Lower lobe of right lung (tissue), 2 donors: ENCODE results near the gene TOLLIP. TPM values are rescaled to one million over a fixed set of nuclear protein-coding genes. Genes with fewer than 3 reads are reported as not detected.

Experiments used
- ATAC-seq, 2 donors: fragments of 200-7000 bp; cut with Tn5 transposase; one replicate each; pipeline ENCODE4 v1.9.1; 2020 to 2022; ENCODE audit warnings: mild to moderate bottlenecking in 2 of 2, moderate library complexity in 2 of 2
- DNase-seq: peaks from one replicate; pipeline ENCODE4 v3.0.0-alpha.2; 2020
- H3K27ac ChIP-seq: fragments of 200-600 bp; one replicate; pipeline ENCODE4 v1.8.0; 2022
- H3K27me3 ChIP-seq: fragments of 200-600 bp; one replicate; pipeline ENCODE4 v1.8.0; 2022; ENCODE audit warnings: low read depth
- H3K36me3 ChIP-seq: fragments of 200-600 bp; one replicate; pipeline ENCODE4 v1.8.0; 2022; ENCODE audit warnings: mild to moderate bottlenecking
- H3K4me1 ChIP-seq: fragments of 200-600 bp; one replicate; pipeline ENCODE4 v1.8.0; 2022
- H3K4me3 ChIP-seq: fragments of 200-600 bp; one replicate; pipeline ENCODE4 v1.8.0; 2022; ENCODE audit warnings: mild to moderate bottlenecking
- H3K9me3 ChIP-seq: fragments of 200-600 bp; one replicate; pipeline ENCODE4 v1.8.0; 2022
- CTCF ChIP-seq: fragments of 200-600 bp; IDR thresholded peaks from one replicate; pipeline ENCODE4 v1.8.0; 2022; ENCODE audit warnings: antibody characterized with exemption, mild to moderate bottlenecking
- intact Hi-C: fragments of 100-400 bp; cut with DNase I; formaldehyde crosslinking; loops from one replicate; pipeline ENCODE4 v1.11.0; 2022
- total RNA-seq: library from RNA; stranded (reverse); fragmentation: NEBNext Ultra II Directional; extraction: Animal tissue kit (Norgen Biotek cat#: 25700); gene quantifications from one replicate; pipeline ENCODE4 v1.2.1, GENCODE V29; 2021
- donor health status: DM: no; HTN: yes; CAD: no; lungs with severe emphysema.

TOLLIP gene
- total RNA-seq, 1 donor from 2014 or later = 68.4 TPM

GRCh38 chr11:1241706-1242105 is 67.7 kb downstream of the TOLLIP start:
- no peaks in the 10 kb centered on the region for H3K4me1 ChIP-seq
- intact Hi-C loops = no loop called here
- no peak for DNase-seq

GRCh38 chr11:1240771-1241170 is 68.7 kb downstream of the TOLLIP start:
- no peak for TF ChIP-seq CTCF
- H3K4me1 ChIP-seq = no peaks in the 10 kb centered on the region
- no peaks in the 10 kb centered on the region for H3K36me3 ChIP-seq
- intact Hi-C loops = no loop called here
- no peaks in the 10 kb centered on the region for H3K27me3 ChIP-seq
- ATAC-seq = no peak
- no peak overlapping the region for H3K27ac ChIP-seq
- DNase-seq = no peak
- H3K4me3 ChIP-seq = no peak overlapping the region
- H3K9me3 ChIP-seq = no peaks in the 10 kb centered on the region

More at GRCh38 chr11:1241706-1242105, 67.7 kb downstream of the TOLLIP start:
- Histone ChIP-seq H3K27ac (no peak overlapping the region), H3K9me3 (no peaks in the 10 kb centered on the region), H3K4me3 (no peak overlapping the region), H3K27me3 (no peaks in the 10 kb centered on the region), H3K36me3 (no peaks in the 10 kb centered on the region)
- TF ChIP-seq CTCF = no peak
- ATAC-seq = no peak

- H3K4me3 ChIP-seq = no peak overlapping the region
- DNase-seq = no peak
- ATAC-seq = no peak
- H3K27me3 ChIP-seq = no peaks in the 10 kb centered on the region
- no peak for TF ChIP-seq CTCF
- H3K36me3 ChIP-seq = no peaks in the 10 kb centered on the region
- intact Hi-C loops = no loop called here
- no peaks in the 10 kb centered on the region for H3K4me1 ChIP-seq
- H3K27ac ChIP-seq = no peak overlapping the region
- no peaks in the 10 kb centered on the region for H3K9me3 ChIP-seq
Observed at GRCh38 chr11:1239596-1240205, 69.7 kb downstream of the TOLLIP start.

- Histone ChIP-seq H3K4me3 (no peak overlapping the region), H3K36me3 (no peaks in the 10 kb centered on the region), H3K27me3 (no peaks in the 10 kb centered on the region), H3K27ac (no peak overlapping the region), H3K9me3 (no peaks in the 10 kb centered on the region), H3K4me1 (no peaks in the 10 kb centered on the region)
- TF ChIP-seq CTCF = no peak
- peak; percentile 19 to 21 for ATAC-seq
- intact Hi-C loops = no loop called here
- no peak for DNase-seq
Observed at GRCh38 chr11:1238767-1239595, 70.5 kb downstream of the TOLLIP start.

- Histone ChIP-seq H3K9me3 (no peaks in the 10 kb centered on the region), H3K36me3 (no peaks in the 10 kb centered on the region), H3K4me1 (no peaks in the 10 kb centered on the region), H3K4me3 (no peak overlapping the region), H3K27ac (no peak overlapping the region), H3K27me3 (no peaks in the 10 kb centered on the region)
- ATAC-seq (no peak), DNase-seq (no peak)
- no peak for TF ChIP-seq CTCF
- intact Hi-C loops = no loop called here
Observed at GRCh38 chr11:1237851-1238250, 71.6 kb downstream of the TOLLIP start.
